Measurements from ENCODE around the gene NR2F1-AS1.
"Not testable (repeated sequence)": the region's sequence is repeated elsewhere in the genome, so short reads cannot be mapped to it uniquely, and the experiment has no call there.

The NR2F1-AS1 gene

GRCh38 chr5:93519740-93520139 lies 61.3 kb downstream of the NR2F1-AS1 start:
- no peak for DNase-seq (ENCODE audit: low read depth in 2 of 2)

GRCh38 chr5:93517828-93518227 lies 63.2 kb downstream of the NR2F1-AS1 start:
- no peak for DNase-seq (ENCODE audit: low read depth in 2 of 2)

- DNase-seq (ENCODE audit: low read depth in 2 of 2) = no peak
Measured at GRCh38 chr5:93513298-93513697, 67.7 kb downstream of the NR2F1-AS1 start.

- peak; percentile 36 to 52 for DNase-seq (ENCODE audit: low read depth in 2 of 2)
Measured at GRCh38 chr5:93512799-93513198, 68.2 kb downstream of the NR2F1-AS1 start.

GRCh38 chr5:93511445-93511844 lies 69.6 kb downstream of the NR2F1-AS1 start:
- DNase-seq (ENCODE audit: low read depth in 2 of 2) = no peak

- DNase-seq (ENCODE audit: low read depth in 2 of 2) = no peak
Measured at GRCh38 chr5:93510626-93511380, 70.2 kb downstream of the NR2F1-AS1 start.

GRCh38 chr5:93505553-93505952 lies 75.5 kb downstream of the NR2F1-AS1 start:
- DNase-seq (ENCODE audit: low read depth in 2 of 2) = not testable (repeated sequence)

- peak; percentile 82 to 85 for DNase-seq (ENCODE audit: low read depth in 2 of 2)
Measured at GRCh38 chr5:93503598-93504067, 77.4 kb downstream of the NR2F1-AS1 start.

- DNase-seq (ENCODE audit: low read depth in 2 of 2) = no peak
Measured at GRCh38 chr5:93497096-93497495, 83.9 kb downstream of the NR2F1-AS1 start.

- no peak for DNase-seq (ENCODE audit: low read depth in 2 of 2)
Measured at GRCh38 chr5:93479982-93480509, 101.0 kb downstream of the NR2F1-AS1 start.

GRCh38 chr5:93477816-93478215 lies 103.2 kb downstream of the NR2F1-AS1 start:
- DNase-seq (ENCODE audit: low read depth in 2 of 2) = no peak

- no peak for DNase-seq (ENCODE audit: low read depth in 2 of 2)
Measured at GRCh38 chr5:93476251-93476742, 104.7 kb downstream of the NR2F1-AS1 start.

GRCh38 chr5:93462916-93463315 lies 118.1 kb downstream of the NR2F1-AS1 start:
- DNase-seq (ENCODE audit: low read depth in 2 of 2) = no peak

GRCh38 chr5:93461756-93462155 lies 119.3 kb downstream of the NR2F1-AS1 start:
- DNase-seq (ENCODE audit: low read depth in 2 of 2) = peak; percentile 5 to 14

- DNase-seq (ENCODE audit: low read depth in 2 of 2) = no peak
Measured at GRCh38 chr5:93460286-93460685, 120.7 kb downstream of the NR2F1-AS1 start.

GRCh38 chr5:93456796-93457195 lies 124.2 kb downstream of the NR2F1-AS1 start:
- not testable (repeated sequence) for DNase-seq (ENCODE audit: low read depth in 2 of 2)

GRCh38 chr5:93454896-93455295 lies 126.1 kb downstream of the NR2F1-AS1 start:
- no peak for DNase-seq (ENCODE audit: low read depth in 2 of 2)

GRCh38 chr5:93452255-93452654 lies 128.8 kb downstream of the NR2F1-AS1 start:
- DNase-seq (ENCODE audit: low read depth in 2 of 2) = no peak

- no peak for DNase-seq (ENCODE audit: low read depth in 2 of 2)
Measured at GRCh38 chr5:93438124-93438523, 142.9 kb downstream of the NR2F1-AS1 start.

- DNase-seq (ENCODE audit: low read depth in 2 of 2) = no peak
Measured at GRCh38 chr5:93436083-93436482, 144.9 kb downstream of the NR2F1-AS1 start.

- DNase-seq (ENCODE audit: low read depth in 2 of 2) = no peak
Measured at GRCh38 chr5:93433422-93433821, 147.6 kb downstream of the NR2F1-AS1 start.

GRCh38 chr5:93431250-93431649 lies 149.8 kb downstream of the NR2F1-AS1 start:
- no peak for DNase-seq (ENCODE audit: low read depth in 2 of 2)

- DNase-seq (ENCODE audit: low read depth in 2 of 2) = no peak
Measured at GRCh38 chr5:93430673-93431199, 150.3 kb downstream of the NR2F1-AS1 start.

Data from fibroblast of skin of left biceps (primary cell).